Fibroblast of skin of right quadriceps (primary cell): ENCODE data around the gene PSMD11.
A peak's percentile ranks its signal among the peaks of the same experiment; 100 is the strongest.
"Not testable (repeated sequence)": the region's sequence is repeated elsewhere in the genome, so short reads cannot be mapped to it uniquely, and the experiment has no call there.

Experiments used
- DNase-seq: peaks from one replicate; pipeline ENCODE4 v3.0.0-alpha.2; 2013

PSMD11 gene

GRCh38 chr17:32444301-32445073 is at the start of gene PSMD11:
PSMD11 (plus strand) TSS chr17:32444510; CDS start chr17:32444524, 14 bp downstream.
- peak; percentile 97 for DNase-seq

DNA sequence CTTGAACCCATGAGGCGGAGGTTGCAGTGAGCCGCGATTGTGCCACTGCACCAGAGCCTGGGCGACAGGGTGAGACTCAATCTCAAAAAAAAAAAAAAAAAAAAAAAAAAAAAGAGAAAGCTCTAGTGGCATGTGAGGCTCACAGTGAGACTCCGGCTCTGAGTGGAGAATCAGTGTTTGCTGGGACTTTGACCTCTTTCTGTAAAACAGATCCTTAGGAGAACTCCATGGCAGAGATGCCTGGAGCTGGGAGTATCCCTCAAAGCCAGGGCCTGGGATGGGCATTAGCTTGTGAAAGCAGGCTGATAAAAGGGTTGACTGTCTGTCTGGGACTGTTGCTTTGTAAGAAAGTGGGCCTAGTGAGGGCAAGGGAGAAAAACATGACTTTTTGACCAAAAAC is 48.0 kb upstream of the PSMD11 start:
- no peak for DNase-seq

DNA sequence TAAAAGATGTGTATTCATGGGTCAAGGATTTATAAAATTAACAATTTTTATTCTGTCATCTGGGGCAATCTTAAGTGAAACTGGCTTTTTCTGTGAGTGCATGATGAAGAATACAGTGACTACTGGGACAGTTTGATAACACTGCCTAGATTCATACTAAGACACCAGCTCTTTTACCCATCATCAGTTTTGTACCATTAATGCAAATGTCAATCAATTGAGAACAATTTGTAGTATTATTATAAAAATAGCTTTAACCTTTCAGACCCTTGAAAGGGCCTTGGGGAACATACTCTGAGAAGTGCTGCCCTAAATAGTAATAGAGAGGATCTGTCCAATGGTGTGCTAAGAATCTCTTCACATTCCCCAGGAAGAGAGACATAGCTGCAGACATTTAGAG is 45.4 kb upstream of the PSMD11 start:
- no peak for DNase-seq

- DNase-seq = not testable (repeated sequence)
These were observed 34.2 kb upstream of the PSMD11 start for GRCh38 chr17:32410085-32410484.

DNA sequence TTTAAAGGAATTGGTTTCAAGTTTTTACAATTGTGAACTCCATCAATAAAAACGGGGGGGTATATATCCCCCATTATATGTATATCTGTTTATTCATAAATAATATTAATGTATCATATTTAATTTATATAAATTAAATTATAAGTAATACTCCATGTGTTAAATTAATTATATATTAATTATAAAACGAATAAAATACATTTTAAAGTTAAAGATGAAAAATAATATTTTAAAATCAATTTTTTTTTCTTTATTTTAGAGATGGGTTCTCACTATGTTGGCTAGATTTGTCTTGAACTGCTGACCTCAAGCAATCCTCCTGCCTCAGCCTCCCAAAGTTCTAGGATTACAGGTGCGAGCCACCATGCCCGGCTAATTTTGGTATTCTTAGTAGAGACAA is 17.4 kb upstream of the PSMD11 start:
- no peak for DNase-seq

GRCh38 chr17:32429598-32429997 is 14.7 kb upstream of the PSMD11 start:
- no peak for DNase-seq

GRCh38 chr17:32440722-32441121 is 3.6 kb upstream of the PSMD11 start:
- no peak for DNase-seq

- no peak for DNase-seq
These were observed 2.4 kb upstream of the PSMD11 start for GRCh38 chr17:32441886-32442285.

DNA sequence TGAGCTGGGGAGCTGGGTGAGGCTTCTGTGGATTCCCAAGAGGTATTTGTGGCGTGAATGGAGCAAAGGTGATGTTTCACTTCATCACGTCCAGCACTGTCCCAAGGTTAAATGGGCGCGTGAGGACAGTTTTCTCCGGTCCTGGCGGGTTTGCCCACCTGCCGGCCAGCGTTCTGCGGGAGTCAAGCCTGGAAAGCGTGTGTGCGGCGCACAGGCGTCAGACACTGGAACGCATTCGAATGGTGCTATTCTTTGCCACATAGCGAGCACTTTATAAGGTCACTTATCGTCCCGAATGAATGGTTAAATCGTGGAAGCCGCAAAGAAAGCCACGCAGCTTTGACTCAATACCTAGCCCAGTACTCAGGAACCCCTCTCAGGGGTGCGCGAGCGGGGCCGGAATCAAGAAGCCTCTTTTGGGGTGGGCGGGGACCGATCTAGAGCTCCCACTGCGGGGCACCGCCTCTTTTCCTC is 446 bp upstream of the PSMD11 start:
- DNase-seq = no peak

DNA sequence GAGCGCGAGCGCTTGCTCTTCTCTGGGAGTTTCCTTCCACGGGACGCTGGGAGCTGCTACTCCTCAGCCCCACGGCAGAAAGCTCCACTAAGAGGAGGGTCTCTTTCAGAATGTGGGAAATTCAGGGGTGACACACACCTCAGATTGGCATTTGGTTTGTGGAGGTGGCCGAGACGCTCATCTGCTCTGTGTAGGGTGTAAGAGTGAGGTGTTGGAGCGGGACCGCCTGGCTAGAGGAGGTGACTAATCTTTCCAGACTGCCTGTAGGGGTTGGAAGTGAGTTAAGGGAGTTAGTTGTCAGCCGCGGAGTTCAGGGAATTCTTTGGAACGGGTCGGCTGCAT is 735 bp downstream of the PSMD11 start:
- peak; percentile 59 for DNase-seq

DNA sequence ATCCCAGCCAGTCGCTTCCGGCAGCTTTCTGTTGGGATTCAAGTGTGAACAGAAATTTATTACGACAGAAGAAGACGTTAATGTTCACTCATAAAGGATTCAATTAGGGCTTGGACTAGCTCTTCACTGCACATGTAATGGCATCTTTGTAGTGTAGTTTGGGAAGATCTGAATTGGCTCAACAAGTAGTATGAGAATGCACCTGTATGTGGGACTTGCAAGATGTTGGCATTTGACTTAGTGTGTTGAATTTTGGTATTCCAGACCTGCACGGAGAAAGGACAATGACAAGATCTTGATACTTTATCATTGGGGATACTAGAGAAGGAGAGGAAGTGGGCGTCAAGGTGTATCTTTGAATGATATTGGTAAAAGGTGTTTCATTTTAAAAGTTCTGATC is 1.2 kb downstream of the PSMD11 start:
- DNase-seq = no peak

DNA sequence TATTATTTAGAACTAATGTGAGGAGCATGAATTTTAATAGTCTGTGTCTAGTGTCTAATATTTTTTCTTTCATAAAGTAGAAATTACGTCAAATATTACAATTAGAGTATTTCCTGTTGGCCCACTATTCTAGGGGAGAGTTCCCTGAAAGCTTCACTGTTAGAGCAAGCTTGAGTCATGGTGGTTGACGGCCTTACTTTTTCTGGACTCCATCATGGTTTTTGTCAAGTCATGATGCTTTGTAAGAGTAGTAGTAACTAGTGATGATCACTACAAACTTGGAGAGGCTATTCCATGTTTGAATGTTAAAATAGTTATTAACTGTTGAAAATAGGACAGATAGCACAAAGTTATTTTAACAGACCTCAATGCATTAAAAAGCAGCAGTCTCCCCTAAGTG is 1.7 kb downstream of the PSMD11 start:
- DNase-seq = peak; percentile 7

- DNase-seq = no peak
These were observed 2.6 kb downstream of the PSMD11 start for GRCh38 chr17:32446949-32447348.

- no peak for DNase-seq
These were observed 5.7 kb downstream of the PSMD11 start for GRCh38 chr17:32449963-32450362.

GRCh38 chr17:32450379-32450778 is 6.1 kb downstream of the PSMD11 start:
- not testable (repeated sequence) for DNase-seq

DNA sequence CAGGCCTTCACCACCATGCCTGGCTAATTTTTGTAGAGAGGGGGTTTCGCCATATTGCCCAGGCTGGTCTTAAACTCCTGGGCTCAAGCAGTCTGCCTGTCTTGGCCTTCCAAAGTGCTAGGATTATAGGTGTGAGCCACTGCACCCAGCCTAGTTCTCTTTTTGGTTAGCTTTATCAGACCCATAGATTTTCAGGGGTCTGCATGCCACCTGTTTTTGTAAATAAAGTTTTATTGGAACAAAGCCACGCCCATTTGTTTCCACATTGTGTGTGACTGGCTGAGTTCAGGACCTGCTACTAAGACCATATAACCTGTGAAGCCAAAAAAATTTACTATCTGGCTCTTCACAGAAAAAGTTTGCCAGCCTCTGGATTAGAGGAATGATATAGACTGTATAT is 7.6 kb downstream of the PSMD11 start:
- DNase-seq = no peak

GRCh38 chr17:32452281-32452680 is 8.0 kb downstream of the PSMD11 start:
- DNase-seq = no peak

DNA sequence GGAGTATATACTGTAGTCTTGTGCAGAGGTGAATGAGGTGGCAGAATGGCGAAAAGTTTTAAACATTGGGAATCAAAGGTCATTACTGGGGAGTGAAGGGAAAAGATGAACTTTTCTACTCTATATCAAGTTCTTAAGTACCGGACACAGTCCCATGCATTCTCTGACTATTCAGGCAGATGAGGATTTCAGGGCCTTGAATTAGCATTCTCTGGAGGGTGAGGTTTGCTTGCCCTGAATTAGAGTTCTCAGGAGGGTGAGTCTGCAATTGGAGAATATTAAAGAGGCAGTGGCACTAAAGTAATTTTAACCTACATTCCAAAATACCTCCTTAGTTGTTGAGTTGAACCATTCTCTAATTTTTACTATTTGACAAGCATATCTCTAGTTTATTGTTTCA is 9.1 kb downstream of the PSMD11 start:
- DNase-seq = no peak

DNA sequence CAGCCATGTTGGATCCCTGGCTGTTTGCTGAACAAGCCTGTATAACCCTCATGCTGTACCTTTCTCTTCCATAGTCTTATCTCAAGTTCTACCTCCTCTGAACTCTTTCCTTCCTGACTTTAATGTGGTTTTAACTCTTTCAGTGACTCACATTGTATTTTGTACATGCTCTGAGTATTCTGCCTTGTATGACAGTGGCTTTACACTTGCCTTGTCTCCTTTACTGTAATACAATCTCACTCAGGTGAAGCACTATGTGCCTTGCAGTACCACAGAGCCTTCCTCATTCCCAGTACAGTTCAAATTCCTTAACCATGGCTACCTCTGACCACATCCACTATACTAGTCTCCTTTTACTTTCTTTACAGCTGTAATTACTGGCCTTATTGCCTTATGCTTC is 14.1 kb downstream of the PSMD11 start:
- no peak for DNase-seq

DNA sequence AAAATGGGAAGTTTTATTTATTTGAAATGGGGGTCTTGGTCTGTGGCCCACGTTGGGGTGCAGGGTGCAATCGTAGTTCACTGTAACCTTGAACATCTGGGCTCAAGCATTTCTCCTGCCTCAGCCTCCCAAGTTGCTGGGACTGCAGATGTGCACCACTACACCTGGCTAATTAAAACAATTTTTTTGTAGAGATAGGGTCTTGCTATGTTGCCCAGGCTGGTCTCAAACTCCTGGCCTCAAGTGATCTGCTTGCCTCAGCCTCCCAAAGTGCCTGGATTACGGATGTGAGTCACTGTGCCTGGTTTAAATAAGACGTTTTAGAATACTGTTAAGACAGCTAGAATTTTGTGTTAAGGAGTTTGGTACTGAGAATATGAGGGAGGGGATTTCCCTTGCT is 15.7 kb downstream of the PSMD11 start:
- no peak for DNase-seq

GRCh38 chr17:32461498-32461852 is 17.2 kb downstream of the PSMD11 start:
- DNase-seq = no peak

DNA sequence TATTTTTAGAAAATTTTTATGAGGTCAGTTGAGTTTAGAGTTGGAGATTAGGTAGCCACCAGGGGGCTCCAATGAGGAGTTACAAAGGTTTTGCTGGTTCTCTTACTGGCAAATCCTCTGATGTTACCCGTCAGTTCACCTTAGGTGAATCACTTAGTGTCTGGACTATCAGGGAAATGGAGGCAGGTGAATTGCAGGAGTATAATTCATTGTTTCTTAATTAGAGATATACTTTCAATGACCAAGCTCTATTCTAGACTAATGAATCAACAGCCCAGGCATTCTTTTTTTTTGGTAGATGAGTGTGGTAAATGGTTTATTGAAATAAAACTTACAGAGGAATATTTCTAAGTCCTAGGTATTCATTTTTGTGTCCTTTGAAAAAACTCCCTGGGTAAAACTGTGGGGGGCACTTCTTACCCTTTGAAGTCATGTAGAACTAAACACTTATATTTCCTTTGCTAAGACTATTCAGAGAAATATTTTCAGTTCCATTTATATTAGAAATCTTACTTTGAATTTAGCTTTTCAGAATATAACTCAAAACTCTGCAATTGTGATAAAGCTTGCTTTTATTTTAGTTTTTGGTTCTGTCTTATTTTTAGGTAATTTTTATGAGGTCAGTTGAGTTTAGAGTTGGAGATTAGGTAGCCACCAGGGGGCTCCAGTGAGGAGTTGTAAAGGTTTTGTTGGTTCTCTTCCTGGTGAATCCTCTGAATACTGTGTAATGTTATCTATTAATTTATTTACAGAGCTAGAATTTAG is 17.7 kb downstream of the PSMD11 start:
- DNase-seq = peak; percentile 44

- no peak for DNase-seq
These were observed 19.0 kb downstream of the PSMD11 start for GRCh38 chr17:32463304-32463703.

DNA sequence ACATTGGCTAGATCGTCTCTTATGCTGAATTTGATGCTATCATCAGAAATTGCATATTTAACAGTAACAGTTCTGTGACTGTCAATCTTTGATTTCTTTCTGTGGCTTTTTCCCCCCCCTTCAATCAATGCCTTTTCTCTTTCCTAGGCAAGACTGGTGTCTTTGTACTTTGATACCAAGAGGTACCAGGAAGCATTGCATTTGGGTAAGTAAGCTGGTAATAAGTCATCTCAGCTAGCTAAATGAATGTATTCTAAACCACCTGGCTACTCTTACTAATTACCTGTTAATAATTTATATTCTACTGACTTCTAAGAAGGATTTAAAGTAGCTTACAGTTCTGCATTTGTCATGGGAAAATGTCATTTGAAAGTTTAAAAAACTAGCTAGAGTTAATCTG is 20.1 kb downstream of the PSMD11 start:
- no peak for DNase-seq

DNA sequence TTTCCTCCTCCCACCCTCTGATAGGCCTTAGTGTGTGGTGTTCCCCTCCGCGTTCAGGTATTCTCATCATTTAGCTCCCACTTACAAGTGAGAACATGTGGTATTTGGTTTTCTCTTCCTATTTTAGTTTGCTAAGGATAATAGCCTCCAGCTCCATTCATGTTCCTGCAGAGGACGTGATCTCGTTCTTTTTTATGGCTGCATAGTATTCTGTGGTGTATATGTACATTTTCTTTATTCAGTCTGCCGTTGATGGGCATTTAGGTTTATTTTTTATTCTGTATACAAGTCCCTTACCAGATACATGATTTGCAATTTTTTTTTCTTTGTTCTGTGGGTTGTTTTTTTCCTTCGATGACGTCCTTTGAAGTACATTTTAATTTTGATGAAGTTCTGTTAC is 23.6 kb downstream of the PSMD11 start:
- DNase-seq = no peak
